Measurements from ENCODE around the gene CLCN1.

CLCN1 gene

DNA sequence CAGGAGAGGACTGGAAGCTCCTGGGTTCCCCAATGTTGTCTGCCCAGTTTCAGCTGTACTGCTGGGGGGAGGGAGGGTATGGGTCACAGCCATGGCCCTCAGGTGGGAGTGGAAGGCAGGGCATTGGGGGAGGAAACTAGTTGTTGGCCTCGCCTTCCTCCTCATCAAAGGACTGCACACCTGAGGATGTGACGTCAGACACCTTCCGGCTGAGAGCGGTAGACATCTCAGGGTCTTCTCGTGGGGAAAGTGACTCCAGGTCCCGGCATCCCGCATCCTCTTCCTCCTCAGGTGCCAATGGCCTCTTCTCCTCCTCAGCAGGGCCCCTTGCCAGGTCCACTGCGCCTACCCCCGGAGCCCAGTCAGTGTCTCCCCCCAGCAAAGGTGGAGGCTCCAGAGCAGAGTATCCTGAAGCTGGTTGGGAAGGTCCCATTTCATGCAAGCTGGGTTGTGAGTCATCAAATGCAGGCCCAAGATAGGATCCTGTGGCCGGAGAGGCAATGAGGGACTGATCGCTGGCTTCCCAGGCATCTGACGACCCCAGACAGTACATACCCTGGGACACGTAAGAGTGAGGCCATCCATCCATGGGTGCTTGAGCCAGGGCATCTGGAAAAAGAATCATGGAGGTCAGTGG lies 40.6 kb downstream of the CLCN1 start:
- peaks cover 61 to 66% of the 10 kb centered on the region in 2 donors for H3K27me3 Mint-ChIP-seq
- ATAC-seq (replicated peaks) (no peak), DNase-seq (no peak)
- H3K4me3 Mint-ChIP-seq = no peak overlapping the region
- H3K36me3 Mint-ChIP-seq = peaks cover 0 to 2% of the 10 kb centered on the region in 2 donors
- no peaks in the 10 kb centered on the region for H3K9me3 Mint-ChIP-seq
- H3K27ac Mint-ChIP-seq = no peak overlapping the region
- peaks cover 5 to 8% of the 10 kb centered on the region in 2 donors for H3K4me1 Mint-ChIP-seq

DNA sequence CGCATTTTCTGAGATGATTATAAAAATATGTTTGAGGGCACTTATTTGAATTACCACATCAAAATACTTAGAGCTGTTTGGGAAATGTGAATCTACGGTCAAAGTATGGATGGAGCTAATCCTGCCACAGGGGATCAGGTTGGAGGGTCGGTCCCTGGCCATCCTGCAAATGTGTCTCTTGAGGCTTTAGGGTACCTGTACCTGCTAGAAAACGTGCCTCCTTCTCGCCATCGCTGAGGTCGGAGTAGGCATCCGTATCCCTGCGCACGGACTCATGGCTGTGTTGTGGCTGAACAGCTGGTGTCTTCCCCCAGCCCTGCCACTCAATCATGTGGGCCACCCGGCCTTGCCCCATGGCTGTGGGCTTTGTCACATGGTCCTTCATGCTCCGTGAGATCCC lies 42.7 kb downstream of the CLCN1 start:
- H3K4me3 Mint-ChIP-seq = no peak overlapping the region
- peaks cover 0 to 3% of the 10 kb centered on the region in 2 donors for H3K36me3 Mint-ChIP-seq
- H3K27ac Mint-ChIP-seq = no peak overlapping the region
- H3K27me3 Mint-ChIP-seq = peaks cover 59 to 62% of the 10 kb centered on the region in 2 donors
- H3K9me3 Mint-ChIP-seq = no peaks in the 10 kb centered on the region
- no peak for ATAC-seq (replicated peaks)
- peaks cover 10 to 22% of the 10 kb centered on the region in 2 donors for H3K4me1 Mint-ChIP-seq
- DNase-seq = no peak

DNA sequence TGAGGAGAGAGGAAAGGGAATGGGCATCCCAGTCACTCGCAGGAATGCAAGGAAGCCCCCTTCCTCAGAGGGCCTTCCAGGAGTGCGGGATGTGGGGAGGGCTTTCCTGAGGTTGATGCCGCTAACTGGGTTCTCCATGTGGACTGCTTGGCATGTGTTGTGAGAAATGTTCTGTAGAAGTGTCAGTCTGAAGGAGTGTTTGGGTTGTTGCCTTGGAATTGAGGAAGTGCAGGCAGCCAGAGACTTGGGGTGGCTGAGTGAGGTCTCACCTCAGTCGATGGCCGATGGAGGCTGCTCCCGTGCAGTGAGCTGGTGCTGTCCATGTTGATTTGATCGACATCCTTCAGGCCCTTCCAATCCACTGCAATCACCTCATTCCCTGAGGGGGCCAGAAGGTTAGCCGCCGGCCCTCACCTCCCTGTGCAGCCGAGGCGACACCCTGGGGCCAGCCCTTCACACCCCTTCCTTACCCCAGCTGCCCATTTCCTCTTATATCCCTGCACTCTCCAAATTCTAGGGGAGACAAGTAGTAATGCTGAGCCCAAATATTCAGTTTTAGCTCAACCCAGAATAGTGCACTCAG lies 44.0 kb downstream of the CLCN1 start:
- ATAC-seq (replicated peaks) (no peak), DNase-seq (no peak)
- H3K27me3 Mint-ChIP-seq = peaks cover 60 to 62% of the 10 kb centered on the region in 2 donors
- H3K9me3 Mint-ChIP-seq = no peaks in the 10 kb centered on the region
- peaks cover 0 to 3% of the 10 kb centered on the region in 2 donors for H3K36me3 Mint-ChIP-seq
- no peak overlapping the region for H3K4me3 Mint-ChIP-seq
- peaks cover 9 to 23% of the 10 kb centered on the region in 2 donors for H3K4me1 Mint-ChIP-seq
- H3K27ac Mint-ChIP-seq = no peak overlapping the region

DNA sequence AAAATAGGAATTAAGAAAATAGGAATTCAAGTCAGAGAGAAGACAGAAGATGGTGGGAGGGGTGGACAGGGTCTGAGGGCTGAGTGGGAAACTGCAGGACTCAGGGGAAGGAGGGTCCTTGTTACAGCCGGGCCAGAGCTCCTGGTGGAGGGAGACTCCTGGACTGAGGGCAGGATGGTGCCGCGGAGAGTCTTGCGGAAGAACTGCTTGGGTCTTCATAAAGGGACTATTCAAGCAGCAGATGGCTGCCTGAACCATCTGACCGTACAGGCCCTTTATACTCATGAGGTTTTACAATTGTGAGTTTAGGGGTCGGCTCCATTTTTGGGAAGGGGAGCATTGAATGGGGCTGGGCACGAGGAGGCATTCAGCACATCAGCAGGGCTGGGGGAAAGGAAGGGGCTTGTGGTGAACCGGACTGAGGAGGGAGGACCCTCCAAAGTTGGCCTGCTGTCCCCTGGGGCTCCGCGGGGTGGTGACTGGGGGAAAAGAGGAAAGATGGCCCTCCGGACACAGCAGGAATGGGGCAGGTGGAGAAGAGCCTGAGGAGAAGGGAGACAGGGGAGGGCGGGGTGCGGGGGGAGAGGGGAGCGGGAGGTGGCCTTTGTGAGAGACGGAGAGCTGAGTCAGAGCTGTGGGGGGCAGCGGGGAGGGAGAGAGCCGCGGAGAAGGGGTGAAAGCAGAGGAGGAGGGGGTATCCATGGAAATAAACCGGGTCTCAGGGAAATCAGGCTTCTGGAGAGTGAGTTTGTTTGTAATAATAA lies 45.1 kb downstream of the CLCN1 start:
- H3K27me3 Mint-ChIP-seq = peaks cover 60 to 62% of the 10 kb centered on the region in 2 donors
- peaks cover 9 to 23% of the 10 kb centered on the region in 2 donors for H3K4me1 Mint-ChIP-seq
- H3K36me3 Mint-ChIP-seq = peaks cover 0 to 3% of the 10 kb centered on the region in 2 donors
- no peaks in the 10 kb centered on the region for H3K9me3 Mint-ChIP-seq
- ATAC-seq (replicated peaks) (no peak), DNase-seq (no peak)
- H3K4me3 Mint-ChIP-seq = peak overlapping the region; percentile 72
- H3K27ac Mint-ChIP-seq = no peak overlapping the region

DNA sequence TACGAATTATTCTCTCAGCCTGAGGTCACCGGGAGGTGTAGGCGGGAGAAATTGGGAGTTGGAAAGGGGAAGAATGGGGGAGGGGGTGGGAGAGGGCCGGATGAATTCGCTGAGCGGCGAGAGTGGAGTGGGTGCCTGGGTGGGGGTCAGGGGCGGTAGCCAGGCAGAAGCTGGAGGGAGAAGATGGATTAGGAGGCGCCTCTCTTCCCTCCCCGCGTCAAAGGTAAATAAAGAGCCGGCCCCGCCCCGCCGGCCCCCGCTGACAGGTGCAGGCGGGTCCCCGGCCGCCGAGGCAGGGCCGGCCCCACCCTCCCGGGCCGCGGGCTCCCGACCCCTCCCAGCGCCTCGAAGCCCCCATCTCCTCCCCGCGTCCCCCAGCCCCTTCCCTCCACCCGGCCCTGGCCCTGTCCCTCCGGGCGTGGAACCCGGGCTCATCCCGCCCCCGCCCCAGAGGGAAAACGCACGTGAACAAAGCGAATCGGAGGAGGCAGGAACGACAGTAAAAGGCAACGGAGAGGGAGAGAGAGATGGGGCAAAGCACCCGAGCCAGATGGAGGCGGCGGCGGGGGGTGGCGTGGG lies 45.7 kb downstream of the CLCN1 start:
- Mint-ChIP-seq H3K36me3 (peaks cover 0 to 3% of the 10 kb centered on the region in 2 donors), H3K9me3 (no peaks in the 10 kb centered on the region), H3K4me1 (peaks cover 9 to 23% of the 10 kb centered on the region in 2 donors), H3K27ac (peak overlapping the region; percentile 37), H3K4me3 (peak overlapping the region; percentile 89), H3K27me3 (peaks cover 61% of the 10 kb centered on the region in 2 donors)
- ATAC-seq (replicated peaks) (peak; percentile 17), DNase-seq (no peak)

DNA sequence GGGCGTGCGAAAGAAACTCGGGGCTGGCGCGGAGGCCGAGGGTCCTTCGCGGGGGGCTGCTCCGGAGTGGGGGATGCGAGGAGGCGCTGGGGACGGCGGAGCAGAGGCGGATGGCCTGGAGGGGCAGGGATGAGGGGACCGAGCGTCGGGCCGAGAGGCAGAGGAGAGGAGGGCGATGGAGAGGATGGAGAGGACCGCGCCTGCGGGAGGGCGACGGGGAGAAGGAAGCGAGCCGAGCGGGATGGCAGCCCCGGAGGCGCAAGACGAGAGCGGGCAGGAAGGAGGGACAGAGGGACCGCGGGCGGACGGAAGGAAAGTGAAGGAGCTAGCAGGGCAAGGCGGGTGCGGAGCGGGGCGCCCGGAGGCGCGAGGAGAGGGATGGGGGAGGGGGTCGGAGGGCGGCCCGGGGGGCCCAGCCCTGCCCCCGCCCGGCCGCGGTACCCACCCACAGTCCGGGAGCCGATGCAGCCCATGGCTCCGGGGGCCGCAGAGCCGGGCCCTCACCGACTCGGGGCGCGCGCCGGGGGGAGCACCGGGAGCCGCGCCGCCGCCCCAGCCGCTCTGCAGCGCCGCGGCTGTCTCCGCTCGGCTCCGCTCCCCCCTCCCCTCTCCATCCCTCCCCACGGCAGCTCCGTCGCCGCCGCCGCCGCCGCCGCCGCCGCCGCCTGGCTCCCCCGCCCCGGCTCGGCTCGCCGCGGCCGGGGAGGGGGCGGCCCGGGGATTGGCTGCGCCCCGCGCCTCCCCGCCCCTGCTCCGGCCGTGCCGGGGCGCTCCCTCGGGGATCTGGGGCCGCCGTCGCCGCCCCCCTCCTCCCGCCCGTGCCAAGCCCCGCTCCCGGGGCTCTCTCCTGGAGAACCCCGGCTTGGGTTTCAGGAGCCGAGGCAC lies 46.5 kb downstream of the CLCN1 start, which contains the start of gene FAM131B:
FAM131B (minus strand) TSS at position 583 of the 885 bp plus-strand sequence; CDS start at position 473, 110 bp downstream.
- DNase-seq = no peak
- peaks cover 64 to 69% of the 10 kb centered on the region in 2 donors for H3K27me3 Mint-ChIP-seq
- H3K4me1 Mint-ChIP-seq = peaks cover 9 to 23% of the 10 kb centered on the region in 2 donors
- H3K27ac Mint-ChIP-seq = peak within 1 kb of the TSS; percentile 37
- peak; percentile 55 to 59 for ATAC-seq (replicated peaks)
- H3K36me3 Mint-ChIP-seq = peaks cover 0 to 3% of the 10 kb centered on the region in 2 donors
- peak within 1 kb of the TSS; percentile 89 for H3K4me3 Mint-ChIP-seq
- no peaks in the 10 kb centered on the region for H3K9me3 Mint-ChIP-seq

DNA sequence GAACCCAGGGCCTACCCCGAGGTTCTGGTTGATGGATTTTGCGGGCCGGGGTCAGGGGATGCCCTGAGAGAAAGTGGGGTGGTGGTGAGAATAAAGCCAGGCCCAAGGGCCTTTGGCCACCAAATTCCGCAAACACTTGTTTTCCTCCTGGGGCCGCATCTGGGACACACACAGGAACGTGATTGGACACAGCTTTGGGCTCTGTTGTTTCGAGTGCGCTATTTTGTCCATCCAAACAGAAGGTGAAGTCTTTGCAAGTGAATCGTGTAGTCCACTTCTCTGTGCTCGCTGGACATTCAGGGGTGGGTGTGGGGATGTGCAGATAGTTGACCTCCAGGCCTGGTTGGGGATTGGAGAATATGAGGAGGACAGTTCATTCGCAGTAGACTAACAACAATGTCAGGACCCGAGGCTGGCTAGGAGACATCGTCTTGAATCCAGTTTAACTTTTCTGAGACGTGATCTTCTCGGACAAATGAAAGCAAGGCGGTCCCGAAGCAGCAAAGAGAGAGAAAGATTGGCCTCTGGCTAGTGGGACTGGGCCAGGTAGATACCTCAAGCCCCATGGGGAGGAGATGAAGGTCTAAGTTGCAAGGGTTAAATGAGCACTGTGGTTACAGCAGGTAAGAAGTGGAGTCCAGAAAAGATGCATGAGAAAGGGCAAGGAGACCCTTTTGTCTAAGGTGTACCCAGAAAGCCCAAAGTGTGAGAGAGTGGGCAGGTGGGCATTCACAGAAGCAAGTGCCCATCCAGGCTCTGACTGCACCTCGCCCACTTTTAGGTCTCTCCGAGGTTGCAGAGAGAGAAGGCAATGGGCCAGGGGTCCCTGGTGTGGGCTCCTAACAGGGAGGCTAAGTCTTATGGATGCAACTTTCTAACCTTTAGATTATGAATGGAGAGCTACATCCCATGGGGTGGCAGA lies 47.4 kb downstream of the CLCN1 start:
- no peaks in the 10 kb centered on the region for H3K9me3 Mint-ChIP-seq
- H3K4me1 Mint-ChIP-seq = peaks cover 9 to 23% of the 10 kb centered on the region in 2 donors
- no peak overlapping the region for H3K27ac Mint-ChIP-seq
- no peak for DNase-seq
- no peak for ATAC-seq (replicated peaks)
- H3K27me3 Mint-ChIP-seq = peaks cover 64 to 70% of the 10 kb centered on the region in 2 donors
- peak overlapping the region in 1 of 2 donors; percentile 37 for H3K4me3 Mint-ChIP-seq
- H3K36me3 Mint-ChIP-seq = peaks cover 0 to 3% of the 10 kb centered on the region in 2 donors

DNA sequence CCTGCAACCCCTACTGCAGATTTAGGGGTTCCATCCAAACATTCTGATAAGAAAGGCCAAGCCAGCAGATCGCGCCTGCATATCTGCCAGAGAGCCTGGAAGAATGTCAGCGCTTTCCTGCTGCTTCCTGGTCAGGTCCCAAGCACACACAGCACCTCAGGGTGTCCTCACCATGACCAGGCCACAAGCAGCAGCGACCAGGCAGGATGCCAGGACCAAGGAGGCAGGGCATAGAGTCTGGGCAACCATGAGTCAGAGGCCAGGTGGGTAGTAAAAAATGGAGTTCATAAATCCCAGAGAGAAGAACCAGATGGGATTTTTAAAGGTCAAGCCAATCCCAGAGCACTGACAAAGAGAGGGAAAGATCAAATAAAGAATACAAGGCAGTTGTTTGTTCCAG lies 52.1 kb downstream of the CLCN1 start:
- DNase-seq (no peak), ATAC-seq (replicated peaks) (no peak)
- H3K4me3 Mint-ChIP-seq = no peak overlapping the region
- peaks cover 11 to 15% of the 10 kb centered on the region in 2 donors for H3K4me1 Mint-ChIP-seq
- H3K27me3 Mint-ChIP-seq = peaks cover 30 to 35% of the 10 kb centered on the region in 2 donors
- H3K36me3 Mint-ChIP-seq = no peaks in the 10 kb centered on the region
- no peak overlapping the region for H3K27ac Mint-ChIP-seq
- no peaks in the 10 kb centered on the region for H3K9me3 Mint-ChIP-seq

DNA sequence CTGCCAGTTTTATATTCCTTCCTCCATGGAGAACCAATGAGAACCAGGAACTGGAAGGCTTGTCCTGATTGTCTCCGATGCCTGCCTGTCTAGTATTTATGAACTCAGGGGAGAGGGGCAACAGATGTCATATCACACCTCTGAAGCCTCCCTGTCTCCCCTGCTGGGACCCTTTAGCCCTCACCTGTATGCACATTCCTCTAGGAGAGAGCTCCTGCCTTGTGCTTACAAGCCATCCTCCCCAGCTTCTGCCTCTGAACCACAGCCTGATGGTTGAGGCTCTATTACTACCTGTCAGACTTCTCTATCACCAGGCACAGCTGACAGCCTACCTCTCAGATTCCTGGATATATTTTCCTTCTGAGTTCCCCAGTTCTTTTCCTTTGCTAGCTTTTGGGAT lies 52.5 kb downstream of the CLCN1 start:
- DNase-seq (no peak), ATAC-seq (replicated peaks) (no peak)
- Mint-ChIP-seq H3K4me3 (no peak overlapping the region), H3K27me3 (peaks cover 26 to 31% of the 10 kb centered on the region in 2 donors), H3K27ac (no peak overlapping the region), H3K36me3 (no peaks in the 10 kb centered on the region), H3K4me1 (peaks cover 8 to 11% of the 10 kb centered on the region in 2 donors), H3K9me3 (no peaks in the 10 kb centered on the region)

DNA sequence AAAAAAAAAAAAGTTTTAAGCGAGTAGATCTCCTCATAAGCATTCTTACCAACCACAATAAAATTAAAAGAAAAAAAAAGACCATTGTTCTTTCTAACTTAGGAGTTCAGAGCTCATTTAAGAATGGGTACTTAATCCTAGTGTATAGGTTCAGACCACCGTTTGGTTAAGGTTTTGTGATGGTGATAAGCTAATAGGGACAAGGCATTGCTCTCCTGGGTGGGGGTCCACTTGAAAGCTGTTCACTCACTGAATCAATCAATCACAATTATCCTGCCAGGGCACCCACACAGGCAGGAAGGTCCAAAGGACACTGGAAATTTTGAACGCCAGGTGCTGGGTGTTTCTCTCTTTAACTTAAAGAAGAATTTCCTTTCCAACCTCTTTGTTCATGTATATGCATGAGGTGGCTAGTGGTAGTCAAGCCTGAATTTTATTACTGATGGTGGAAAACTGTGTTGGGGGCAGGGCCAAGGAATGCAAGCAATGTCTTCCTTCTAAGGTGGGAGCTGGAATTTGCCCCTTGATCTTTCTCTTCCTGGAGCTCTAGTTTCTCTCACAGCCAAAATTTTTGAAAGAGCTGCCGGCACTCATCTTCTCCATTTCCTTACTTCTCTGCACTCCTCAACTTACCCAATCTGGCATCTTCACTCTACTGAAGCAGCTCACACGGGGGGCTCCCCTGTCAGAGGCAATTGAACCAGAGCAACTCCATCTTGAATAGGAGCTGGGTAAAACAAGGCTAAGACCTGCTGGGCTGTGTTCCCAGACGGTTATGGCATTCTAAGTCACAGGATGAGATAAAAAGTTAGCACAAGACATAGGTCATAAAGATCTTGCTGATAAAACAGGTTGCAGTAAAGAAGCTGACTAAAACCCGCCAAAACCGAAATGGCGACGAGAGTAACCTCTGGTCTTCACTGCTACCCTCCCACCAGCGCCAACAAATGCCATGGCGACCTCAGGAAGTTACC lies 54.1 kb downstream of the CLCN1 start:
- no peak for DNase-seq
- Mint-ChIP-seq H3K27me3 (peaks cover 10 to 15% of the 10 kb centered on the region in 2 donors), H3K4me3 (no peak overlapping the region), H3K27ac (no peak overlapping the region), H3K9me3 (no peaks in the 10 kb centered on the region), H3K36me3 (no peaks in the 10 kb centered on the region), H3K4me1 (peaks cover 16 to 17% of the 10 kb centered on the region in 2 donors)
- no peak for ATAC-seq (replicated peaks)

DNA sequence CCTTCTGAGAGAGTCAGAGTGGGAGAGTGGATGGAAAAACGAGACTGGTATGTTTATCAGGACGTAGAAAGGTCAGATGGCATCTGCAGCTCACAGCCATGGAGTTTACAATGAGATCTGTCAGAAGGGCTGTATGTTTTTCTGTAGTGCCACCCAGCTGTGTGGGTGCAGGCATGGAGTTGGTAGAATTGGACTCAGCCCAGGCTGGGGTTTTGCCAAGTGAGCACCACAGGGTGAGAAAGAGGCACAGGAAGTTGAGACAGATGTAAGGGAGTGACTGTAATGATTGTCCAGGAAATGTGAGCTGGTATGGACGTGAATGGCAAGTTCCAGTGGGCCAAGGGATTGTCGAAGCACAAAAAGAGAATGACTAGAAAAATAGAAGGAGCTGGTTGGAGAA lies 56.2 kb downstream of the CLCN1 start:
- DNase-seq (no peak), ATAC-seq (replicated peaks) (peak in 1 of 2 donors; percentile 45)
- Mint-ChIP-seq H3K4me1 (peaks cover 24% of the 10 kb centered on the region in 2 donors), H3K4me3 (no peak overlapping the region), H3K27me3 (peaks cover 3 to 5% of the 10 kb centered on the region in 2 donors), H3K27ac (no peak overlapping the region), H3K9me3 (no peaks in the 10 kb centered on the region), H3K36me3 (no peaks in the 10 kb centered on the region)

DNA sequence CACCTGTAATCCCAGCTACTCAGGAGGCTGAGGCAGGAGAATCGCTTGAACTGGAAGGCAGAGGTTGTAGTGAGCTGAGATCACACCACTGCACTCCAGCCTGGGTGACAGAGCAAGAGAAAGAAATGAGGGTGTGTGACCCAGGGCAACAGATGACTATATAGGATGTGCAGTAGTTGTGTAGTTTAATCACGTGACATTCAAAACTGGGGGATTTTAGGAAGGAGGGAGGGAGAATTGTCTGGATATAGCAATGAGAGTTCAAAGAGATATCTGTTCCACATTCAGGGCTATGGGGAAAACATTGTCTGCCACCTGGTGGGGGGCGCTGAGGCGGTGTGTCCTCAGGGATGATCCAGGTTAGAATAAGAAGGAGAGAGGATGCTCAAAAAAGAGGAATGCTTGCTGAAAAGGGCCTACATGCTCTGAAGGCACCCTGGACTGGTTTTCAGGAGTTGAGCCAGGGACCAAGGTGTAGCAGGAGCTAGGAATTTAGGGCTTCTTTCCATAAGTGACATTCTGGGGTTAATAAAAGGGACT lies 57.4 kb downstream of the CLCN1 start:
- H3K36me3 Mint-ChIP-seq = no peaks in the 10 kb centered on the region
- peaks cover 24% of the 10 kb centered on the region in 2 donors for H3K4me1 Mint-ChIP-seq
- H3K27ac Mint-ChIP-seq = no peak overlapping the region
- DNase-seq = no peak
- H3K27me3 Mint-ChIP-seq = no peaks in the 10 kb centered on the region
- no peak overlapping the region for H3K4me3 Mint-ChIP-seq
- ATAC-seq (replicated peaks) = no peak
- no peaks in the 10 kb centered on the region for H3K9me3 Mint-ChIP-seq

Measured in stimulated activated naive B cell treated with anti-CD40 and anti-IgM and Interleukin-4, amounts not matched to agents 10 μg/mL and 1 μg/mL and 100 μg/mL, for 72 hours (primary cell).